DND-41 (cell line): ENCODE data around the gene YRDC.

Source experiments
- ATAC-seq: fragments of 200-7000 bp; cut with Tn5 transposase; 3 replicates; pipeline ENCODE4 v1.9.1; 2021; ENCODE audit warnings: low read depth; ENCODE audit not compliant: insufficient read depth
- DNase-seq: peaks from one replicate; pipeline ENCODE4 v3.0.0-alpha.2; 2020
- H2AFZ ChIP-seq: 2 replicates; pipeline ENCODE4 v1.6.0; 2012; ENCODE audit warnings: low read depth, low read length
- H3K27ac ChIP-seq: 2 replicates; pipeline ENCODE4 v1.5.1; 2012; ENCODE audit warnings: low read length, inconsistent platforms
- H3K27me3 ChIP-seq: fragments of 200-600 bp; sonication (generic); 2 replicates; pipeline ENCODE4 v1.6.0; 2012; ENCODE audit warnings: low read length, mild to moderate bottlenecking, inconsistent platforms; ENCODE audit not compliant: insufficient read depth, poor library complexity
- H3K36me3 ChIP-seq: 2 replicates; pipeline ENCODE4 v1.5.1; 2012; ENCODE audit warnings: low read length, inconsistent platforms; ENCODE audit not compliant: insufficient read depth
- H3K4me1 ChIP-seq: 2 replicates; pipeline ENCODE4 v1.5.1; 2012; ENCODE audit warnings: mild to moderate bottlenecking, low read length; ENCODE audit not compliant: insufficient read depth
- H3K4me2 ChIP-seq: 2 replicates; pipeline ENCODE4 v1.6.0; 2012; ENCODE audit warnings: mild to moderate bottlenecking, moderate library complexity, low read length, inconsistent platforms; ENCODE audit not compliant: insufficient read depth
- H3K4me3 ChIP-seq, 2 experiments: fragments of 200-600 bp in 1 of 2; shearing (Covaris generic) in 1 of 2; 2 replicates each; pipeline ENCODE4 v1.5.1; 2012 to 2016; ENCODE audit warnings: inconsistent platforms in 2 of 2, low read length in 2 of 2, mild to moderate bottlenecking in 2 of 2, low read depth in 1 of 2, moderate library complexity in 1 of 2
- H3K79me2 ChIP-seq: 2 replicates; pipeline ENCODE4 v1.6.0; 2012; ENCODE audit warnings: low read length, inconsistent platforms; ENCODE audit not compliant: insufficient read depth
- H3K9ac ChIP-seq: 2 replicates; pipeline ENCODE4 v1.6.0; 2012; ENCODE audit warnings: low read depth, mild to moderate bottlenecking, inconsistent platforms, low read length, moderate library complexity
- H3K9me3 ChIP-seq: 2 replicates; pipeline ENCODE4 v1.5.1; 2012; ENCODE audit warnings: low read length, moderate library complexity, mild to moderate bottlenecking, inconsistent platforms; ENCODE audit not compliant: insufficient read depth, severe bottlenecking
- H4K20me1 ChIP-seq: 2 replicates; pipeline ENCODE4 v1.6.0; 2012; ENCODE audit warnings: low read length; ENCODE audit not compliant: insufficient read depth
- EZH2 ChIP-seq: IDR thresholded peaks from 3 replicates; pipeline ENCODE4 v1.6.1; 2012; ENCODE audit warnings: borderline replicate concordance, low read depth, mild to moderate bottlenecking, moderate library complexity, low read length, inconsistent platforms; ENCODE audit not compliant: severe bottlenecking
- TF ChIP-seq, protein P1 (sequence below): IDR thresholded peaks from 2 replicates; pipeline ENCODE4 v1.5.1; 2012; ENCODE audit warnings: borderline replicate concordance, low read length, moderate library complexity, mild to moderate bottlenecking; ENCODE audit not compliant: poor library complexity, severe bottlenecking; ENCODE audit errors: extremely low read depth

YRDC gene

DNA sequence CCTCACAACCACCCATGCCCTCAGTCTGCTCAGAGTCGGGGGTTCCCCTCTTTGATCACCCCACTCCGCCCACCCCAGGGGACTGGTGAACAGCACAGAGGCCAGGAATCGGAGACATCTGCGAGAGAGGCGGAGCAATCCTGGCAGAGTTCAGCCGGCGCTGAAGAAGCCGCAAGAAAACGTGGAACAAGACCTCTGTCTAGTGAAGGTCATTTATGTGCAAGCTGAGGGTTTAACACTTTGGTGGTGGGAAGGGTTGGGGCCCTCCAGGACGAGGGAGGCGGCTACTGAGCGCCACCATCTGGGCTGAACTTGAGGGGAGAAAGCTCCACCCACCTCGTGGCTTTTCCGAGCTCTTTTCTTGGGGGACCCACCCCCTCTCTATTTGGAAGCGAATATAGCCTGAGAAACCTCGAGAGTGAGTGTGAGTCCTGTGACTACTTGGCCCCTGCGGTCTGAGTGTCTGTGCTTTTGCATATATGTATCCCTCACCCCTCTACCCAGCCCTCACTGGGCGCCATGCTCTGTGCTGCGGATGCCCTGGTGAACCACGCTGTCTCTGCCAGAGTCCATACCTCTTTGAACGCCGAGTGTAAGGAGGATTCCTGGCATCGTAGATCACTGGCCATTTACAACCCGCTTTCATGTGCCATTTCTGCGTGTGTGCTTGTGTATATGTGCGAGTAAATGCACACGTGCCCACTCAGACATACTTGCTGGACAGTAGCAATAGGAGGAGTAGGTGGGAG, 41.9 kb downstream of the YRDC start:
- no peaks in the 10 kb centered on the region for H3K9me3 ChIP-seq
- H3K36me3 ChIP-seq = no peaks in the 10 kb centered on the region
- H3K4me1 ChIP-seq = no peaks in the 10 kb centered on the region
- ATAC-seq (no peak), DNase-seq (no peak)
- no peak overlapping the region for H2AFZ ChIP-seq
- H3K9ac ChIP-seq = no peak overlapping the region
- H3K27ac ChIP-seq = no peak overlapping the region
- TF ChIP-seq EZH2 = no peak
- TF ChIP-seq, protein P1, sequence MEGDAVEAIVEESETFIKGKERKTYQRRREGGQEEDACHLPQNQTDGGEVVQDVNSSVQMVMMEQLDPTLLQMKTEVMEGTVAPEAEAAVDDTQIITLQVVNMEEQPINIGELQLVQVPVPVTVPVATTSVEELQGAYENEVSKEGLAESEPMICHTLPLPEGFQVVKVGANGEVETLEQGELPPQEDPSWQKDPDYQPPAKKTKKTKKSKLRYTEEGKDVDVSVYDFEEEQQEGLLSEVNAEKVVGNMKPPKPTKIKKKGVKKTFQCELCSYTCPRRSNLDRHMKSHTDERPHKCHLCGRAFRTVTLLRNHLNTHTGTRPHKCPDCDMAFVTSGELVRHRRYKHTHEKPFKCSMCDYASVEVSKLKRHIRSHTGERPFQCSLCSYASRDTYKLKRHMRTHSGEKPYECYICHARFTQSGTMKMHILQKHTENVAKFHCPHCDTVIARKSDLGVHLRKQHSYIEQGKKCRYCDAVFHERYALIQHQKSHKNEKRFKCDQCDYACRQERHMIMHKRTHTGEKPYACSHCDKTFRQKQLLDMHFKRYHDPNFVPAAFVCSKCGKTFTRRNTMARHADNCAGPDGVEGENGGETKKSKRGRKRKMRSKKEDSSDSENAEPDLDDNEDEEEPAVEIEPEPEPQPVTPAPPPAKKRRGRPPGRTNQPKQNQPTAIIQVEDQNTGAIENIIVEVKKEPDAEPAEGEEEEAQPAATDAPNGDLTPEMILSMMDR = no peak
- H3K4me2 ChIP-seq = no peak overlapping the region
- H3K27me3 ChIP-seq = peaks cover 8% of the 10 kb centered on the region
- peaks cover 7% of the 10 kb centered on the region for H4K20me1 ChIP-seq
- no peak overlapping the region for H3K4me3 ChIP-seq
- H3K79me2 ChIP-seq = no peaks in the 10 kb centered on the region

DNA sequence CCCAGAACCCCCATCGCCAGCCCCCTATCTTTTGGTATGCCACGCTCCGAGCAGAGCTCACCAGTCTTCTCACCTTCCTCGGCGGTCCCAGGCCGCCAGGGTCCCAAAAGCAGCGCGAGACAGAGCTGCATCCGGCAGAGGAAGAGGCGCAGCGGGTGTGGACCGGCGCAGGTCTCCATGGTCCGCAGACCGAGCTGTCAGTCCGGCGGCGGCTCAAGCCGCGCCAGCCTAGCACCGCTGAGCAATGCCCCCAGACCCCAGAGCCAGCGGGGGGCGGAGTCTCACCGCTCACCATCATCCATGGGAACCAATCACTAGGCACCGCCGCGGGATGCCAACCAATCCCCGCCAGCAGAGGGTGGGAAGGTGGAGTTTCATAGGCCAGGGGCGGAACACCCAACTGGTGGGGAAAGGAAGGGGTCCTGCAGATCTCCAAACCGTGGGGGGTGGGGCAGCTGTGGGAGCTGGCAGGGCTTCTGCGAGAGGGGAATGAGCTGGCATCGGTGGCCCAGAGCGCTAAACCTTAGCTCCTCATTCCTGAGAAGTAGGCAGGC, 43.0 kb downstream of the YRDC start, which contains the start of gene EPHA10:
TSS of gene EPHA10 (minus strand) at position 233 of the 554 bp plus-strand sequence. CDS start at position 179, 54 bp downstream.
- H3K9ac ChIP-seq = no peak within 1 kb of the TSS
- no peaks in the 10 kb centered on the region for H3K4me1 ChIP-seq
- H3K79me2 ChIP-seq = no peaks in the 10 kb centered on the region
- H3K27me3 ChIP-seq = peaks cover 8% of the 10 kb centered on the region
- DNase-seq = no peak
- peaks cover 7% of the 10 kb centered on the region for H4K20me1 ChIP-seq
- H3K4me2 ChIP-seq = no peak within 1 kb of the TSS
- H3K9me3 ChIP-seq = no peaks in the 10 kb centered on the region
- ATAC-seq = no peak
- H3K27ac ChIP-seq = no peak within 1 kb of the TSS
- no peak for TF ChIP-seq EZH2
- TF ChIP-seq, protein P1 = no peak
- no peak within 1 kb of the TSS for H2AFZ ChIP-seq
- no peaks in the 10 kb centered on the region for H3K36me3 ChIP-seq
- H3K4me3 ChIP-seq = no peak within 1 kb of the TSS

DNA sequence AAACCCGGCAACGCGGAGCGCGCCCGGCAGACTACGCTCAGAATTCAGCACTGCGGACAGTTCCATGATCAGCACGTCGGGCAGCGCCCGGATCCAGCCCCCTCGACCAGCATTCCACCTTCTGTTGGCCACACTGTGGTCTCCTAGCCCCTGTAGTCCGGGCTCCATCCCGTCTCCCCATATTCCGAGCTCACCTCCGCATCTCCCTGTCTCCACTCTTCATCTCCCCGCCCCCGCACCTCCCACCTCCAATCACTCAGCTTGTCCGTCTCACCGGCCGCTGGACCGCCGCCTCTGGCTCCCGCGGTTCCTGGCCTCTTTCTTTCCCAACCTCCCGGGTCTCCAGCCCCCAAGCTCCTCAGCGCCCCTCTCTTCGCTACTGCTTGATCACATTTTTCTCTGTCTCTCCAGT, 43.6 kb downstream of the YRDC start:
- Histone ChIP-seq H3K9ac (no peak overlapping the region), H3K4me3 (no peak overlapping the region), H3K4me2 (no peak overlapping the region), H3K27me3 (peaks cover 5% of the 10 kb centered on the region), H3K4me1 (no peaks in the 10 kb centered on the region), H3K36me3 (no peaks in the 10 kb centered on the region), H3K9me3 (no peaks in the 10 kb centered on the region), H2AFZ (no peak overlapping the region), H3K79me2 (no peaks in the 10 kb centered on the region), H4K20me1 (peaks cover 7% of the 10 kb centered on the region), H3K27ac (no peak overlapping the region)
- TF ChIP-seq, protein P1 = no peak
- TF ChIP-seq EZH2 = no peak
- peak; percentile 73 for ATAC-seq
- peak; percentile 58 for DNase-seq
